ENCODE measurements around the gene AADACL3.

DNA sequence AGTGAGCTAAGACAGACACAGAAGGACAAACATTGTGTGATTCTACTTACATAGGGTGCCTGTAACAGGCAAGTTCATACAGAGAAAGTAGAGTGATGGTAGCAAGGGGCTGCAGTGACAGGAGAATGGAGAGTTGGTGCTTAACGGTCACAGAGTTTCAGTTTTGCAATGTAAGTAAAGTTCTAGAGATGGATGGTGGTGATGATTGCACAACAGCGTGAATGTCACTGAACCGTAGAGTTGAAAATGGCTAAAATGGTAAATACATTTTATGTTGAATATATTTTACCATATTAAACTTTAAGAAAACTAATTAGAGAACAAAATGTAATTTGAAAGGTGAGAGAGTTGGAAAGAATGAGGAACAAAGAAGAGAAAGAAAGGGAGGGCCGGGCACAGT lies 38.8 kb downstream of the AADACL3 start:
- TF ChIP-seq, protein P1, sequence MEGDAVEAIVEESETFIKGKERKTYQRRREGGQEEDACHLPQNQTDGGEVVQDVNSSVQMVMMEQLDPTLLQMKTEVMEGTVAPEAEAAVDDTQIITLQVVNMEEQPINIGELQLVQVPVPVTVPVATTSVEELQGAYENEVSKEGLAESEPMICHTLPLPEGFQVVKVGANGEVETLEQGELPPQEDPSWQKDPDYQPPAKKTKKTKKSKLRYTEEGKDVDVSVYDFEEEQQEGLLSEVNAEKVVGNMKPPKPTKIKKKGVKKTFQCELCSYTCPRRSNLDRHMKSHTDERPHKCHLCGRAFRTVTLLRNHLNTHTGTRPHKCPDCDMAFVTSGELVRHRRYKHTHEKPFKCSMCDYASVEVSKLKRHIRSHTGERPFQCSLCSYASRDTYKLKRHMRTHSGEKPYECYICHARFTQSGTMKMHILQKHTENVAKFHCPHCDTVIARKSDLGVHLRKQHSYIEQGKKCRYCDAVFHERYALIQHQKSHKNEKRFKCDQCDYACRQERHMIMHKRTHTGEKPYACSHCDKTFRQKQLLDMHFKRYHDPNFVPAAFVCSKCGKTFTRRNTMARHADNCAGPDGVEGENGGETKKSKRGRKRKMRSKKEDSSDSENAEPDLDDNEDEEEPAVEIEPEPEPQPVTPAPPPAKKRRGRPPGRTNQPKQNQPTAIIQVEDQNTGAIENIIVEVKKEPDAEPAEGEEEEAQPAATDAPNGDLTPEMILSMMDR (IDR thresholded peaks at IDR 0.05) = no peak
- no peak for TF ChIP-seq POLR2A (IDR thresholded peaks at IDR 0.05)

Data from uterus (tissue), 2 donors.